Tibial artery (tissue), 4 donors: ENCODE data around the gene MED23.

ENCODE experiments used
- DNase-seq, 2 donors: peaks; one replicate each; pipeline ENCODE4 v3.0.0-alpha.2; 2019
- H3K27ac ChIP-seq, 2 donors: fragments of 200-600 bp; sonication (generic) in 1 of 2; 1 replicate in 1 of 2; 2 replicates in 1 of 2; pipeline ENCODE4 v1.5.1; 2018 to 2019; ENCODE audit warnings: mild to moderate bottlenecking in 1 of 2
- H3K27me3 ChIP-seq, 2 donors: fragments of 200-600 bp; sonication (generic) in 1 of 2; one replicate each; pipeline versions ENCODE4 v1.5.1 to v1.6.0; 2016 to 2019
- H3K36me3 ChIP-seq, 3 donors: fragments of 200-600 bp; sonication (generic) in 2 of 3; one replicate each; pipeline ENCODE4 v1.5.1; 2016 to 2019; ENCODE audit warnings: mild to moderate bottlenecking in 2 of 3
- H3K4me1 ChIP-seq, 4 donors: fragments of 200-600 bp; sonication (generic) in 2 of 4; 1 replicate in 3 of 4; 2 replicates in 1 of 4; pipeline ENCODE4 v1.5.1; 2016 to 2019
- H3K4me3 ChIP-seq, 2 donors: fragments of 200-600 bp; sonication (generic) in 1 of 2; 1 replicate in 1 of 2; 2 replicates in 1 of 2; pipeline ENCODE4 v1.5.1; 2018 to 2019; ENCODE audit warnings: mild to moderate bottlenecking in 2 of 2
- H3K9me3 ChIP-seq, 3 donors: fragments of 200-600 bp; sonication (generic) in 1 of 3; one replicate each; pipeline ENCODE4 v1.5.1; 2016 to 2019
- CTCF ChIP-seq, 2 experiments: fragments of 200-600 bp in 1 of 2; fragments of 450-650 bp in 1 of 2; IDR thresholded peaks; one replicate each; pipeline ENCODE4 v1.5.1; 2017 to 2019; ENCODE audit warnings: antibody characterized with exemption in 2 of 2, mild to moderate bottlenecking in 1 of 2, moderate library complexity in 1 of 2
- intact Hi-C: fragments of 100-400 bp; cut with DNase I; formaldehyde crosslinking; loops from one replicate; pipeline ENCODE4 v1.15.0; 2023; ENCODE audit warnings: low total_unique reads

The MED23 gene

GRCh38 chr6:131600716-131601115 lies 27.3 kb downstream of the MED23 start:
- Histone ChIP-seq H3K4me3 (no peak overlapping the region), H3K9me3 (no peaks in the 10 kb centered on the region), H3K4me1 (no peaks in the 10 kb centered on the region), H3K27ac (no peak overlapping the region), H3K27me3 (no peaks in the 10 kb centered on the region), H3K36me3 (peaks cover 81 to 100% (median 88%) of the 10 kb centered on the region in 3 donors)
- DNase-seq, result no peak
- TF ChIP-seq CTCF (IDR thresholded peaks at IDR 0.05), result no peak
- intact Hi-C loops, result no loop called here

GRCh38 chr6:131597446-131597845 lies 30.6 kb downstream of the MED23 start:
- Histone ChIP-seq H3K36me3 (peaks cover 79 to 100% (median 94%) of the 10 kb centered on the region in 3 donors), H3K4me3 (no peak overlapping the region), H3K27ac (no peak overlapping the region), H3K9me3 (no peaks in the 10 kb centered on the region), H3K4me1 (no peaks in the 10 kb centered on the region), H3K27me3 (no peaks in the 10 kb centered on the region)
- no peak for DNase-seq
- no peak for TF ChIP-seq CTCF (IDR thresholded peaks at IDR 0.05)
- intact Hi-C loops, result no loop called here

- intact Hi-C loops, result no loop called here
- Histone ChIP-seq H3K27me3 (no peaks in the 10 kb centered on the region), H3K27ac (no peak overlapping the region), H3K4me1 (no peaks in the 10 kb centered on the region), H3K36me3 (peaks cover 79 to 98% (median 94%) of the 10 kb centered on the region in 3 donors), H3K4me3 (no peak overlapping the region), H3K9me3 (no peaks in the 10 kb centered on the region)
- DNase-seq, result no peak
- TF ChIP-seq CTCF (IDR thresholded peaks at IDR 0.05), result no peak
These were observed 34.0 kb downstream of the MED23 start for GRCh38 chr6:131594074-131594473.

- intact Hi-C loops, result no loop called here
These were observed 35.1 kb downstream of the MED23 start for GRCh38 chr6:131592935-131593334.

GRCh38 chr6:131588643-131589042 lies 39.4 kb downstream of the MED23 start:
- no peak for TF ChIP-seq CTCF (IDR thresholded peaks at IDR 0.05)
- intact Hi-C loops, result no loop called here
- Histone ChIP-seq H3K4me1 (no peaks in the 10 kb centered on the region), H3K27me3 (no peaks in the 10 kb centered on the region), H3K27ac (no peak overlapping the region), H3K9me3 (no peaks in the 10 kb centered on the region), H3K36me3 (peaks cover 92 to 97% (median 93%) of the 10 kb centered on the region in 3 donors), H3K4me3 (no peak overlapping the region)
- DNase-seq, result no peak

More at GRCh38 chr6:131592935-131593334, 35.1 kb downstream of the MED23 start:
- no peak for DNase-seq
- Histone ChIP-seq H3K4me1 (no peaks in the 10 kb centered on the region), H3K27ac (no peak overlapping the region), H3K9me3 (no peaks in the 10 kb centered on the region), H3K36me3 (peaks cover 81 to 98% (median 94%) of the 10 kb centered on the region in 3 donors), H3K4me3 (no peak overlapping the region), H3K27me3 (no peaks in the 10 kb centered on the region)
- no peak for TF ChIP-seq CTCF (IDR thresholded peaks at IDR 0.05)

GRCh38 chr6:131587909-131588308 lies 40.1 kb downstream of the MED23 start:
- no peak overlapping the region for H3K4me3 ChIP-seq
- no peaks in the 10 kb centered on the region for H3K27me3 ChIP-seq
- no peak for DNase-seq
- no peak overlapping the region for H3K27ac ChIP-seq
- H3K9me3 ChIP-seq, result no peaks in the 10 kb centered on the region
- no peak for TF ChIP-seq CTCF (IDR thresholded peaks at IDR 0.05)
- intact Hi-C loops, result no loop called here
- peaks cover 90 to 99% (median 93%) of the 10 kb centered on the region in 3 donors for H3K36me3 ChIP-seq
- no peaks in the 10 kb centered on the region for H3K4me1 ChIP-seq
